Keratinocyte (primary cell): ENCODE data around the gene UGT1A1. TPM values are rescaled to one million over a fixed set of nuclear protein-coding genes. Genes with fewer than 3 reads are reported as not detected.

ENCODE experiments used
- DNase-seq: peaks from one replicate; pipeline ENCODE4 v3.0.0-alpha.2; 2011; ENCODE audit warnings: low read depth, missing footprints, low spot score
- FAIRE-seq: peaks from 2 replicates; lab custom pipeline; 2011; peaks lifted over from hg19 to GRCh38; lab: Jason Lieb, UNC
- H2AFZ ChIP-seq: 2 replicates; pipeline ENCODE4 v1.6.0; 2012; ENCODE audit warnings: low read length, control low read depth, inconsistent platforms; ENCODE audit not compliant: control insufficient read depth
- H3K27ac ChIP-seq: 2 replicates; pipeline ENCODE4 v1.5.1; 2011; ENCODE audit warnings: low read length; ENCODE audit not compliant: control insufficient read depth, insufficient read depth
- H3K27me3 ChIP-seq: 3 replicates; pipeline ENCODE4 v1.6.0; 2011; ENCODE audit warnings: low read length; ENCODE audit not compliant: control insufficient read depth, insufficient read depth; ENCODE audit errors: extremely low read depth
- H3K36me3 ChIP-seq, 2 experiments: 2 replicates in 1 of 2; 3 replicates in 1 of 2; pipeline ENCODE4 v1.5.1; 2011; ENCODE audit warnings: low read length in 2 of 2, mild to moderate bottlenecking in 1 of 2; ENCODE audit not compliant: control insufficient read depth in 2 of 2, insufficient read depth in 2 of 2; ENCODE audit errors: extremely low read depth in 1 of 2
- H3K4me1 ChIP-seq: 3 replicates; pipeline ENCODE4 v1.5.1; 2011; ENCODE audit warnings: low read length; ENCODE audit not compliant: control insufficient read depth, insufficient read depth; ENCODE audit errors: extremely low read depth
- H3K4me2 ChIP-seq: 3 replicates; pipeline ENCODE4 v1.6.0; 2011; ENCODE audit warnings: low read depth, low read length; ENCODE audit not compliant: control insufficient read depth, insufficient read depth; ENCODE audit errors: extremely low read depth
- H3K4me3 ChIP-seq, 3 experiments: fragments of 200-600 bp in 1 of 3; sonication (generic) in 1 of 3; 2 replicates in 2 of 3; 3 replicates in 1 of 3; pipeline ENCODE4 v1.5.1; 2011 to 2016; ENCODE audit warnings: low read length in 3 of 3, mild to moderate bottlenecking in 3 of 3, control low read depth in 2 of 3, inconsistent platforms in 1 of 3, low read depth in 1 of 3, mixed read lengths in 1 of 3, mixed run types in 1 of 3, moderate library complexity in 1 of 3; ENCODE audit not compliant: control insufficient read depth in 2 of 3, insufficient read depth in 2 of 3; ENCODE audit errors: extremely low read depth in 1 of 3
- H3K79me2 ChIP-seq: 2 replicates; pipeline ENCODE4 v1.6.0; 2012; ENCODE audit warnings: low read length; ENCODE audit not compliant: control insufficient read depth, insufficient read depth
- H3K9ac ChIP-seq: 3 replicates; pipeline ENCODE4 v1.6.0; 2011; ENCODE audit warnings: low read length; ENCODE audit not compliant: control insufficient read depth, insufficient read depth; ENCODE audit errors: extremely low read depth
- H3K9me1 ChIP-seq: 3 replicates; pipeline ENCODE4 v1.6.0; 2011; ENCODE audit warnings: low read length; ENCODE audit not compliant: control insufficient read depth, insufficient read depth; ENCODE audit errors: extremely low read depth
- H3K9me3 ChIP-seq: 2 replicates; pipeline ENCODE4 v1.5.1; 2012; ENCODE audit warnings: low read depth, low read length; ENCODE audit not compliant: control insufficient read depth
- H4K20me1 ChIP-seq: 3 replicates; pipeline ENCODE4 v1.6.0; 2011; ENCODE audit warnings: low read length; ENCODE audit not compliant: control insufficient read depth, insufficient read depth; ENCODE audit errors: extremely low read depth
- EZH2 ChIP-seq: IDR thresholded peaks from one replicate; pipeline ENCODE4 v1.6.1; 2012; ENCODE audit warnings: inconsistent platforms, mild to moderate bottlenecking, low read length, moderate library complexity
- dilution Hi-C: fragments of 300-500 bp; cut with MboI; formaldehyde crosslinking; loops from one replicate; pipeline ENCODE4 v1.7.0; 2020; ENCODE audit warnings: low sequenced_read_pairs; ENCODE audit not compliant: extremely low pct_ligation_motif_present
- polyA plus RNA-seq, 5 experiments: library from polyadenylated mRNA; depleted of rRNA in 3 of 5; stranded (reverse) in 3 of 5; stranded (forward) in 1 of 5; unstranded in 1 of 5; fragments of >200 nt; gene quantifications; 1 replicate in 1 of 5; 2 replicates in 3 of 5; 3 replicates in 1 of 5; pipeline versions ENCODE4 v1.2.1 to v1.2.3, GENCODE V29; 2011 to 2012; ENCODE audit warnings: missing spikeins in 2 of 5, low read depth in 1 of 5, low replicate concordance in 1 of 5
- TF ChIP-seq, protein P1 (sequence below), 3 experiments: IDR thresholded peaks in 1 of 3; conservative IDR thresholded peaks in 1 of 3; optimal IDR thresholded peaks in 1 of 3; 2 replicates in 2 of 3; 3 replicates in 1 of 3; pipeline versions ENCODE3 to v1.5.1; 2011; ENCODE audit warnings: low read length in 3 of 3, mild to moderate bottlenecking in 3 of 3, moderate library complexity in 2 of 3, control low read depth in 1 of 3, inconsistent platforms in 1 of 3; ENCODE audit not compliant: insufficient read depth in 2 of 3; ENCODE audit errors: extremely low read depth in 1 of 3

Gene UGT1A1
- polyA plus RNA-seq, 1 donor (not counting 4 experiments of a cell fraction or from before 2014, with no cell fraction given), result 2.7 TPM

GRCh38 chr2:233811732-233812131 is 51.7 kb downstream of the UGT1A1 start:
- H4K20me1 ChIP-seq, result no peaks in the 10 kb centered on the region
- dilution Hi-C loops, result no loop called here
- TF ChIP-seq EZH2, result no peak
- TF ChIP-seq, protein P1, sequence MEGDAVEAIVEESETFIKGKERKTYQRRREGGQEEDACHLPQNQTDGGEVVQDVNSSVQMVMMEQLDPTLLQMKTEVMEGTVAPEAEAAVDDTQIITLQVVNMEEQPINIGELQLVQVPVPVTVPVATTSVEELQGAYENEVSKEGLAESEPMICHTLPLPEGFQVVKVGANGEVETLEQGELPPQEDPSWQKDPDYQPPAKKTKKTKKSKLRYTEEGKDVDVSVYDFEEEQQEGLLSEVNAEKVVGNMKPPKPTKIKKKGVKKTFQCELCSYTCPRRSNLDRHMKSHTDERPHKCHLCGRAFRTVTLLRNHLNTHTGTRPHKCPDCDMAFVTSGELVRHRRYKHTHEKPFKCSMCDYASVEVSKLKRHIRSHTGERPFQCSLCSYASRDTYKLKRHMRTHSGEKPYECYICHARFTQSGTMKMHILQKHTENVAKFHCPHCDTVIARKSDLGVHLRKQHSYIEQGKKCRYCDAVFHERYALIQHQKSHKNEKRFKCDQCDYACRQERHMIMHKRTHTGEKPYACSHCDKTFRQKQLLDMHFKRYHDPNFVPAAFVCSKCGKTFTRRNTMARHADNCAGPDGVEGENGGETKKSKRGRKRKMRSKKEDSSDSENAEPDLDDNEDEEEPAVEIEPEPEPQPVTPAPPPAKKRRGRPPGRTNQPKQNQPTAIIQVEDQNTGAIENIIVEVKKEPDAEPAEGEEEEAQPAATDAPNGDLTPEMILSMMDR (optimal IDR thresholded peaks at IDR 0.05 in 1 of 3, IDR thresholded peaks at IDR 0.05 in 1 of 3, conservative IDR thresholded peaks at IDR 0.05 in 1 of 3; ENCODE audit: extremely low read depth in 1 of 3, insufficient read depth in 2 of 3, low read length in 3 of 3), result no peak
- no peaks in the 10 kb centered on the region for H3K79me2 ChIP-seq
- H3K4me2 ChIP-seq, result no peak overlapping the region
- H3K36me3 ChIP-seq, result no peaks in the 10 kb centered on the region
- H3K9me1 ChIP-seq, result no peaks in the 10 kb centered on the region
- no peak overlapping the region for H3K9ac ChIP-seq
- H3K27ac ChIP-seq, result no peak overlapping the region
- DNase-seq (no peak), FAIRE-seq (no peak)
- H3K4me1 ChIP-seq, result no peaks in the 10 kb centered on the region
- no peak overlapping the region for H3K4me3 ChIP-seq
- H2AFZ ChIP-seq, result no peak overlapping the region
- no peaks in the 10 kb centered on the region for H3K9me3 ChIP-seq
- H3K27me3 ChIP-seq, result peaks cover 8% of the 10 kb centered on the region

DNA sequence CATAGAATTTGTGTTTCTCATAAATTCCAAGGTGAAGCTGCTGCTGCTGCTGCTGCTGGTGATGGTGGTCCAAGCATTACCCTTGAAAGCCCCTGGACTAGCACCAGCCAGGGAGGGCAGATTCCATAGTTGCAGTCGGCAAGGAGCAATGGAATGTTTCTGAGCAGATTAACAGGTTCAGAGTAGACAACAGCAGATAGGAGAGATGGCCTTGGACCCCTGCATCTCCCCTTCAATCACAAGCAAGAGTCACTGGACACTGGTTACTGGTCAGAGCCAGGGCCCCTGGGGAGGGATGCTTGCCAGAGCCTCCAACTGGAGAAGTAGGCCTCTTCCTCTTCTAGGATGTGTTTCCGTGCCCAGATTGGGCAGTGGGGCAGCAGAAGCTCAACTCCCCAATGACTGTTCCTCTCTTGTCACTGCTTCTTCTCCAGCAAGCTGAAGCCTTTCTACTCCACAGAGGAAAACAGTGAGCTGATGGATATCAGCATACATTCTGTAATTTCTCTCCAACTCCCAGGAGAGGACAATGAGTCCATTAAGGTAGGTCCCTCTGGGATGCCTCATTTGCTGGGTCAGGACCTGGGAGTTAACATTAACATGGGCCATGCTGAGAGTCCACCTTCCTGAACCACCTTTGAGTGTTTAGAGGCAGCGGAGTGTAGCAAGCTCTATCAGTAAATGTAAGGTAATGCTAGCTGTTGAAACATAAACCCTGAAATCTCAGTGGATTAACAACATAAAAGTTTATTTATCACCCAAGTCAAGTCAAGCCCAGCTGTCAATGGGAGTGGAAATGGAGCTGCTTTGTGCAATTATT is 53.4 kb downstream of the UGT1A1 start:
- DNase-seq (no peak), FAIRE-seq (no peak)
- Histone ChIP-seq H3K4me3 (no peak overlapping the region), H3K4me1 (no peaks in the 10 kb centered on the region), H3K79me2 (no peaks in the 10 kb centered on the region), H3K9me1 (no peaks in the 10 kb centered on the region), H4K20me1 (no peaks in the 10 kb centered on the region), H3K36me3 (no peaks in the 10 kb centered on the region), H3K4me2 (no peak overlapping the region), H3K9ac (no peak overlapping the region), H3K27me3 (peaks cover 8% of the 10 kb centered on the region), H3K9me3 (no peaks in the 10 kb centered on the region), H3K27ac (no peak overlapping the region), H2AFZ (no peak overlapping the region)
- no peak for TF ChIP-seq EZH2
- TF ChIP-seq, protein P1 (optimal IDR thresholded peaks at IDR 0.05 in 1 of 3, IDR thresholded peaks at IDR 0.05 in 1 of 3, conservative IDR thresholded peaks at IDR 0.05 in 1 of 3; ENCODE audit: extremely low read depth in 1 of 3, insufficient read depth in 2 of 3, low read length in 3 of 3), result no peak
- dilution Hi-C loops, result no loop called here
